H9 (cell line): ENCODE results near the gene GNB1L. TPM values are rescaled to one million over a fixed set of nuclear protein-coding genes. Genes with fewer than 3 reads are reported as not detected.

Experiments used
- DNase-seq: peaks from one replicate; pipeline ENCODE4 v3.0.0-alpha.2; 2017
- H2AFZ ChIP-seq: one replicate; pipeline ENCODE4 v1.6.1; 2013; ENCODE audit warnings: mild to moderate bottlenecking, low read length, control low read depth, moderate library complexity
- H2AK5ac ChIP-seq: 2 replicates; pipeline ENCODE4 v1.6.1; 2013; ENCODE audit warnings: low read length, control low read depth, mixed read lengths; ENCODE audit not compliant: insufficient read length
- H2BK120ac ChIP-seq: one replicate; pipeline ENCODE4 v1.6.1; 2013; ENCODE audit warnings: low read depth, mild to moderate bottlenecking, low read length, control low read depth, inconsistent platforms; ENCODE audit not compliant: poor library complexity, severe bottlenecking
- H2BK12ac ChIP-seq: 2 replicates; pipeline ENCODE4 v1.6.1; 2013; ENCODE audit warnings: low read length, control low read depth, mixed read lengths, low read depth; ENCODE audit not compliant: insufficient read length
- H2BK15ac ChIP-seq: 2 replicates; pipeline ENCODE4 v1.6.1; 2013; ENCODE audit warnings: low read depth, low read length, control low read depth
- H2BK20ac ChIP-seq: one replicate; pipeline ENCODE4 v1.6.1; 2013; ENCODE audit warnings: low read depth, mild to moderate bottlenecking, low read length, control low read depth, inconsistent platforms; ENCODE audit not compliant: poor library complexity, severe bottlenecking
- H2BK5ac ChIP-seq: 2 replicates; pipeline ENCODE4 v1.6.1; 2013; ENCODE audit warnings: low read length, control low read depth, mixed read lengths; ENCODE audit not compliant: insufficient read length
- H3K14ac ChIP-seq: 2 replicates; pipeline ENCODE4 v1.6.1; 2013; ENCODE audit warnings: low read length, control low read depth; ENCODE audit not compliant: insufficient read depth
- H3K18ac ChIP-seq: 2 replicates; pipeline ENCODE4 v1.6.1; 2013; ENCODE audit warnings: low read depth, mild to moderate bottlenecking, mixed read lengths, low read length, control low read depth; ENCODE audit not compliant: insufficient read length
- H3K23ac ChIP-seq: 2 replicates; pipeline ENCODE4 v1.6.1; 2013; ENCODE audit warnings: low read length, control low read depth, mixed read lengths, low read depth; ENCODE audit not compliant: insufficient read length
- H3K23me2 ChIP-seq: 2 replicates; pipeline ENCODE4 v1.6.1; 2013; ENCODE audit warnings: low read depth, mild to moderate bottlenecking, mixed read lengths, low read length, control low read depth; ENCODE audit not compliant: insufficient read length, poor library complexity, severe bottlenecking
- H3K27ac ChIP-seq: 2 replicates; pipeline ENCODE4 v1.5.1; 2013; ENCODE audit warnings: low read length, control low read depth, mixed read lengths, low read depth; ENCODE audit not compliant: insufficient read length
- H3K27me3 ChIP-seq: 2 replicates; pipeline ENCODE4 v1.6.1; 2013; ENCODE audit warnings: low read length, control low read depth, inconsistent platforms; ENCODE audit not compliant: insufficient read depth
- H3K4ac ChIP-seq: 2 replicates; pipeline ENCODE4 v1.6.1; 2013; ENCODE audit warnings: low read depth, mild to moderate bottlenecking, control low read depth, inconsistent platforms, low read length, moderate library complexity
- H3K4me1 ChIP-seq: 2 replicates; pipeline ENCODE4 v1.6.1; 2013; ENCODE audit warnings: low read length, control low read depth, inconsistent platforms; ENCODE audit not compliant: insufficient read depth
- H3K4me2 ChIP-seq: 2 replicates; pipeline ENCODE4 v1.6.1; 2013; ENCODE audit warnings: low read length, control low read depth, mixed read lengths; ENCODE audit not compliant: insufficient read length, insufficient read depth
- H3K56ac ChIP-seq: 2 replicates; pipeline ENCODE4 v1.6.1; 2013; ENCODE audit warnings: low read depth, mild to moderate bottlenecking, mixed read lengths, low read length, control low read depth; ENCODE audit not compliant: insufficient read length
- H3K79me1 ChIP-seq: 2 replicates; pipeline ENCODE4 v1.6.1; 2013; ENCODE audit warnings: low read depth, mild to moderate bottlenecking, moderate library complexity, low read length, control low read depth, inconsistent platforms; ENCODE audit not compliant: insufficient read depth, poor library complexity, severe bottlenecking
- H3K79me2 ChIP-seq: 2 replicates; pipeline ENCODE4 v1.6.1; 2013; ENCODE audit warnings: low read length, control low read depth, inconsistent platforms; ENCODE audit not compliant: insufficient read depth
- H3K9ac ChIP-seq: 2 replicates; pipeline ENCODE4 v1.6.1; 2013; ENCODE audit warnings: low read length, control low read depth, mixed read lengths; ENCODE audit not compliant: insufficient read length; ENCODE audit errors: extremely low read depth
- H3K9me3 ChIP-seq: one replicate; pipeline ENCODE4 v1.6.1; 2013; ENCODE audit warnings: low read depth, low read length, inconsistent platforms; ENCODE audit not compliant: control insufficient read depth
- H3T11ph ChIP-seq: one replicate; pipeline ENCODE4 v1.6.1; 2013; ENCODE audit warnings: mild to moderate bottlenecking, low read length, control low read depth, inconsistent platforms
- H4K20me1 ChIP-seq: one replicate; pipeline ENCODE4 v1.6.1; 2013; ENCODE audit not compliant: control insufficient read depth, insufficient read length, insufficient read depth
- H4K5ac ChIP-seq: 2 replicates; pipeline ENCODE4 v1.6.1; 2013; ENCODE audit warnings: low read depth, mild to moderate bottlenecking, mixed read lengths, low read length, control low read depth; ENCODE audit not compliant: insufficient read length
- H4K8ac ChIP-seq: replicated peaks from 2 replicates; pipeline ENCODE4 v1.6.1; 2013; ENCODE audit warnings: low read length, control low read depth, mixed read lengths, low read depth; ENCODE audit not compliant: insufficient read length
- H4K91ac ChIP-seq: 2 replicates; pipeline ENCODE4 v1.6.1; 2013; ENCODE audit warnings: low read depth, mild to moderate bottlenecking, moderate library complexity, mixed read lengths, low read length, control low read depth; ENCODE audit not compliant: insufficient read length
- H3K27ac Mint-ChIP-seq, 3 experiments: 2 replicates in 2 of 3; 3 replicates in 1 of 3; pipeline ENCODE4 v1.8.0; 2020 to 2021; ENCODE audit warnings: mixed read lengths in 3 of 3, mild to moderate bottlenecking in 1 of 3, moderate library complexity in 1 of 3
- H3K27me3 Mint-ChIP-seq: 2 replicates; pipeline ENCODE4 v1.8.0; 2021; ENCODE audit warnings: low read depth, mild to moderate bottlenecking, moderate library complexity, mixed read lengths
- H3K36me3 Mint-ChIP-seq, 3 experiments: 2 replicates in 2 of 3; 3 replicates in 1 of 3; pipeline ENCODE4 v1.8.0; 2020 to 2021; ENCODE audit warnings: low read depth in 3 of 3, mixed read lengths in 3 of 3; ENCODE audit not compliant: insufficient read depth in 1 of 3
- H3K4me1 Mint-ChIP-seq, 2 experiments: 2 replicates each; pipeline ENCODE4 v1.8.0; 2020; ENCODE audit warnings: mixed read lengths in 2 of 2
- H3K4me3 Mint-ChIP-seq, 2 experiments: 2 replicates in 1 of 2; 3 replicates in 1 of 2; pipeline ENCODE4 v1.8.0; 2020 to 2021; ENCODE audit warnings: mild to moderate bottlenecking in 2 of 2, mixed read lengths in 2 of 2, moderate library complexity in 1 of 2
- H3K9me3 Mint-ChIP-seq, 2 experiments: 2 replicates in 1 of 2; 3 replicates in 1 of 2; pipeline ENCODE4 v1.8.0; 2020; ENCODE audit warnings: mild to moderate bottlenecking in 2 of 2, mixed read lengths in 2 of 2, moderate library complexity in 1 of 2
- CTCF ChIP-seq: fragments of 200-600 bp; sonication (generic); conservative IDR thresholded peaks from 3 replicates; pipeline ENCODE4 v1.8.0; 2021; ENCODE audit warnings: antibody characterized with exemption, mild to moderate bottlenecking
- WGBS: extraction: QIAGEN DNeasy Blood & Tissue Kit; methylation state at CpG from one replicate; pipeline ENCODE4 v1.1.7; 2013; ENCODE audit warnings: missing lambda C conversion rate, low lambda C conversion rate, mixed read lengths; ENCODE audit not compliant: insufficient read length; ENCODE audit errors: extremely low coverage; 5-methylcytosine and 5-hydroxymethylcytosine counted together
- total RNA-seq: library from RNA; stranded (reverse); gene quantifications from 2 replicates; pipeline ENCODE4 v1.2.1, GENCODE V29; 2021

The GNB1L gene
- total RNA-seq, 1 experiment from 2014 or later, result 22.4 TPM

- H3K23ac ChIP-seq, result no peak overlapping the region
- no peak for TF ChIP-seq CTCF
- no peak overlapping the region for H3K9ac ChIP-seq
- no peak overlapping the region for H3K18ac ChIP-seq
- peaks cover 5% of the 10 kb centered on the region for H3K27me3 Mint-ChIP-seq
- no peaks in the 10 kb centered on the region for H3K36me3 Mint-ChIP-seq
- H3K4me1 Mint-ChIP-seq, result peaks cover 4 to 5% of the 10 kb centered on the region in 2 experiments; a peak in 3 of 4 replicates
- no peak overlapping the region for H2AK5ac ChIP-seq
- H2BK15ac ChIP-seq, result no peak overlapping the region
- H3K4me1 ChIP-seq, result no peaks in the 10 kb centered on the region
- H3K4ac ChIP-seq, result no peak overlapping the region
- H3K4me3 Mint-ChIP-seq, result no peak overlapping the region
- H2BK5ac ChIP-seq, result no peak overlapping the region
- no peak overlapping the region for H3K56ac ChIP-seq
- no peak overlapping the region for H4K91ac ChIP-seq
- no peaks in the 10 kb centered on the region for H3K79me1 ChIP-seq
- no peaks in the 10 kb centered on the region for H4K20me1 ChIP-seq
- H2AFZ ChIP-seq, result no peak overlapping the region
- no peak overlapping the region for H4K8ac ChIP-seq
- no peak overlapping the region for H3K14ac ChIP-seq
- H2BK120ac ChIP-seq, result no peak overlapping the region
- no peaks in the 10 kb centered on the region; a peak in 1 of 5 replicates for H3K9me3 Mint-ChIP-seq
- H3T11ph ChIP-seq, result no peak overlapping the region
- no peak overlapping the region for H2BK20ac ChIP-seq
- DNase-seq, result no peak
- WGBS, result no CpG with 5 or more reads among the region's 4 CpGs
- no peaks in the 10 kb centered on the region for H3K27me3 ChIP-seq
- H2BK12ac ChIP-seq, result no peak overlapping the region
- no peak overlapping the region for H4K5ac ChIP-seq
- H3K23me2 ChIP-seq, result no peaks in the 10 kb centered on the region
- H3K9me3 ChIP-seq, result no peaks in the 10 kb centered on the region
- no peak overlapping the region for H3K4me2 ChIP-seq
- no peak overlapping the region for H3K27ac Mint-ChIP-seq
- no peaks in the 10 kb centered on the region for H3K79me2 ChIP-seq
- H3K27ac ChIP-seq, result no peak overlapping the region
Measured at GRCh38 chr22:19743651-19744050, 111.0 kb downstream of the GNB1L start.
